ENCODE data around the gene PTX3. TPM values are rescaled to one million over a fixed set of nuclear protein-coding genes. Genes with fewer than 3 reads are reported as not detected.

The PTX3 gene
- total and polyA plus RNA-seq, 7 experiments from 2014 or later, result 0.15 to 8.7 (median 0.54) TPM; not detected in 1

GRCh38 chr3:157487339-157487738 lies 50.7 kb downstream of the PTX3 start:
- Mint-ChIP-seq H3K27me3 (peaks cover 7 to 32% (median 24%) of the 10 kb centered on the region in 5 donors), H3K27ac (no peak overlapping the region), H3K9me3 (peaks cover 0 to 7% (median 0%) of the 10 kb centered on the region in 11 donors), H3K36me3 (no peaks in the 10 kb centered on the region), H3K4me1 (no peaks in the 10 kb centered on the region), H3K4me3 (no peak overlapping the region)
- Histone ChIP-seq H3K36me3 (ENCODE audit: control insufficient read depth in 2 of 3, insufficient read depth in 3 of 3, low read length in 3 of 3) (no peaks in the 10 kb centered on the region), H3K9me3 (ENCODE audit: control insufficient read depth in 2 of 3, low read length in 3 of 3) (no peaks in the 10 kb centered on the region), H3K27ac (ENCODE audit: low read depth, low read length) (no peak overlapping the region), H3K4me1 (ENCODE audit: control insufficient read depth in 2 of 2, insufficient read depth in 2 of 2, low read length in 2 of 2) (no peaks in the 10 kb centered on the region), H3K27me3 (ENCODE audit: control insufficient read depth in 2 of 2, insufficient read depth in 2 of 2, low read length in 2 of 2) (no peaks in the 10 kb centered on the region), H3K4me3 (ENCODE audit: low read length) (no peak overlapping the region)
- ATAC-seq, result no peak
- intact Hi-C loops (cut with micrococcal nuclease), result no loop called here
- ChIA-PET POLR2A (no interaction called here), CTCF (no interaction called here)
- no peak for DNase-seq

- no peaks in the 10 kb centered on the region for H3K9me3 ChIP-seq (ENCODE audit: control insufficient read depth in 2 of 3, low read length in 3 of 3)
- Mint-ChIP-seq H3K9me3 (peaks cover 0 to 7% (median 0%) of the 10 kb centered on the region in 11 donors), H3K27me3 (peaks cover 4 to 27% (median 19%) of the 10 kb centered on the region in 5 donors), H3K4me3 (no peak overlapping the region), H3K36me3 (no peaks in the 10 kb centered on the region), H3K4me1 (no peaks in the 10 kb centered on the region), H3K27ac (no peak overlapping the region)
- no peak for ATAC-seq
- H3K36me3 ChIP-seq (ENCODE audit: control insufficient read depth in 2 of 3, insufficient read depth in 3 of 3, low read length in 3 of 3), result no peaks in the 10 kb centered on the region
- H3K27me3 ChIP-seq (ENCODE audit: control insufficient read depth in 2 of 2, insufficient read depth in 2 of 2, low read length in 2 of 2), result no peaks in the 10 kb centered on the region
- no peak overlapping the region for H3K27ac ChIP-seq (ENCODE audit: low read depth, low read length)
- no peak overlapping the region for H3K4me3 ChIP-seq (ENCODE audit: low read length)
- no peaks in the 10 kb centered on the region for H3K4me1 ChIP-seq (ENCODE audit: control insufficient read depth in 2 of 2, insufficient read depth in 2 of 2, low read length in 2 of 2)
- ChIA-PET CTCF (no interaction called here), POLR2A (no interaction called here)
- DNase-seq, result no peak
- intact Hi-C loops (cut with micrococcal nuclease), result no loop called here
Measured at GRCh38 chr3:157488144-157488543, 51.5 kb downstream of the PTX3 start.

GRCh38 chr3:157491136-157491535 lies 54.5 kb downstream of the PTX3 start:
- H3K27ac Mint-ChIP-seq, result peak overlapping the region in 1 of 9 donors; percentile 35
- no peaks in the 10 kb centered on the region for H3K9me3 ChIP-seq (ENCODE audit: control insufficient read depth in 2 of 3, low read length in 3 of 3)
- intact Hi-C loops (cut with micrococcal nuclease), result loop anchor here in 1 of 2 donors (10.0 kb wide), 1 partner anchor 286 kb away; no protein-coding TSS in a partner anchor
- POLR2A ChIA-PET, result no interaction called here
- H3K4me3 ChIP-seq (ENCODE audit: low read length), result no peak overlapping the region
- CTCF ChIA-PET, result no interaction called here
- ATAC-seq (no peak), DNase-seq (no peak)
- no peaks in the 10 kb centered on the region for H3K4me1 ChIP-seq (ENCODE audit: control insufficient read depth in 2 of 2, insufficient read depth in 2 of 2, low read length in 2 of 2)
- no peak overlapping the region for H3K4me3 Mint-ChIP-seq
- H3K9me3 Mint-ChIP-seq, result peaks cover 0 to 3% (median 0%) of the 10 kb centered on the region in 11 donors
- H3K27ac ChIP-seq (ENCODE audit: low read depth, low read length), result no peak overlapping the region
- H3K27me3 ChIP-seq (ENCODE audit: control insufficient read depth in 2 of 2, insufficient read depth in 2 of 2, low read length in 2 of 2), result no peaks in the 10 kb centered on the region
- no peaks in the 10 kb centered on the region for H3K4me1 Mint-ChIP-seq
- no peaks in the 10 kb centered on the region for H3K36me3 ChIP-seq (ENCODE audit: control insufficient read depth in 2 of 3, insufficient read depth in 3 of 3, low read length in 3 of 3)
- H3K27me3 Mint-ChIP-seq, result peaks cover 7 to 33% (median 19%) of the 10 kb centered on the region in 5 donors
- no peaks in the 10 kb centered on the region for H3K36me3 Mint-ChIP-seq

Other genes with a start within 250 kb of the PTX3 start
- under 1 TPM in 2 of 5 experiments, not detected in 3; 0.22 to 0.48 TPM for gene VEPH1, start 66.6 kb downstream of the PTX3 start, total RNA-seq
- gene VEPH1, start 66.6 kb downstream of the PTX3 start, polyA plus RNA-seq, result not detected